Testis (tissue), 2 donors: Measurements from ENCODE around the gene RNF151.

Experiments used
- POLR2A ChIP-seq: fragments of 450-650 bp; IDR thresholded peaks from one replicate; pipeline ENCODE4 v1.6.1; 2017; ENCODE audit warnings: antibody characterized with exemption, mild to moderate bottlenecking, moderate library complexity
- TF ChIP-seq, protein P1 (sequence below), 3 experiments: fragments of 450-650 bp in 2 of 3; fragments of 200-600 bp in 1 of 3; sonication (generic) in 1 of 3; IDR thresholded peaks; one replicate each; pipeline ENCODE4 v1.5.1; 2016 to 2019; ENCODE audit warnings: antibody characterized with exemption in 3 of 3, mild to moderate bottlenecking in 2 of 3, moderate library complexity in 1 of 3

DNA sequence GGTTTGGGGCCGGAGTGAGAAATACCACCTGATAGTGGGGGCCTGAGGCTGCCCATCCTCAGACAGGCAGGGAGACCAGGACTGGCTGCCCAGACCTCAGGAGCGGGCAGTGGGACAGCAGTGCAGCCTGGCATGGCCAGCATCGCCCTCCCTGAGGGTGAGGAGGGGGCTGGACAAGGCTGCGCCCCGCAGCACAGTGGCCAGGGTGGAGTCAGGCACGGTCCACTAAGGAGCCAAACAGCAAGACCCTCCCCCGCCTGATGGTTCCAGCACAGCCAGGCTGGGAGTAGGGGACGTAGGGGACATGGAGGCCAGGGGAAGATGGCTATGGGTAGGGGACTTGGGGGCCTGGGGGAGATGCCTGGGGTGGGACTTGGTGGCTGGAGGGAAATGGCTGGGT lies 39.7 kb downstream of the RNF151 start:
- TF ChIP-seq, protein P1, sequence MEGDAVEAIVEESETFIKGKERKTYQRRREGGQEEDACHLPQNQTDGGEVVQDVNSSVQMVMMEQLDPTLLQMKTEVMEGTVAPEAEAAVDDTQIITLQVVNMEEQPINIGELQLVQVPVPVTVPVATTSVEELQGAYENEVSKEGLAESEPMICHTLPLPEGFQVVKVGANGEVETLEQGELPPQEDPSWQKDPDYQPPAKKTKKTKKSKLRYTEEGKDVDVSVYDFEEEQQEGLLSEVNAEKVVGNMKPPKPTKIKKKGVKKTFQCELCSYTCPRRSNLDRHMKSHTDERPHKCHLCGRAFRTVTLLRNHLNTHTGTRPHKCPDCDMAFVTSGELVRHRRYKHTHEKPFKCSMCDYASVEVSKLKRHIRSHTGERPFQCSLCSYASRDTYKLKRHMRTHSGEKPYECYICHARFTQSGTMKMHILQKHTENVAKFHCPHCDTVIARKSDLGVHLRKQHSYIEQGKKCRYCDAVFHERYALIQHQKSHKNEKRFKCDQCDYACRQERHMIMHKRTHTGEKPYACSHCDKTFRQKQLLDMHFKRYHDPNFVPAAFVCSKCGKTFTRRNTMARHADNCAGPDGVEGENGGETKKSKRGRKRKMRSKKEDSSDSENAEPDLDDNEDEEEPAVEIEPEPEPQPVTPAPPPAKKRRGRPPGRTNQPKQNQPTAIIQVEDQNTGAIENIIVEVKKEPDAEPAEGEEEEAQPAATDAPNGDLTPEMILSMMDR (IDR thresholded peaks at IDR 0.05): no peak
- TF ChIP-seq POLR2A: no peak
